ENCODE results near the gene PHOX2B.

DNA sequence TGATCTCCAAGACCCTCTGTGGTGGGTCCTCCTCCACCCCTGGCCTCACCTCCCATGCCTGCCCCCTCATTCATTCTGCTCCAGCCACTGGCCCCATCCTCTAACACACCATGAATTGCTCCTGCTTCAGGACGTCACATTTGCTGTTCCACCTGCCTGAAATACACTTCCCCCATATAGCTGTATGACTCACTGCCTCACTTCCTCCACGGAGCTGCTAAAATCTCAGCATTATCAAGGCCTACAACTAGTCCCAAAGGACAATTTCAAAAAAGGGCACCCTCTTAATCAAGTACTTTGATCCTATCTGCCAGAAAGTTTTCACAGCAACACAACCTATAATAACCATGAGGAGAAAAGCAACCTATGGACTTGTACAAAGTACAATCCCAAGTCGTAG, 43.6 kb upstream of the PHOX2B start:
- TF ChIP-seq TAF1 (IDR thresholded peaks at IDR 0.05; ENCODE audit: low read depth, low read length), result no peak
- no peak for TF ChIP-seq POLR2A (IDR thresholded peaks at IDR 0.05; ENCODE audit: low read depth, low read length)
